ENCODE data around the gene ABHD17C.

DNA sequence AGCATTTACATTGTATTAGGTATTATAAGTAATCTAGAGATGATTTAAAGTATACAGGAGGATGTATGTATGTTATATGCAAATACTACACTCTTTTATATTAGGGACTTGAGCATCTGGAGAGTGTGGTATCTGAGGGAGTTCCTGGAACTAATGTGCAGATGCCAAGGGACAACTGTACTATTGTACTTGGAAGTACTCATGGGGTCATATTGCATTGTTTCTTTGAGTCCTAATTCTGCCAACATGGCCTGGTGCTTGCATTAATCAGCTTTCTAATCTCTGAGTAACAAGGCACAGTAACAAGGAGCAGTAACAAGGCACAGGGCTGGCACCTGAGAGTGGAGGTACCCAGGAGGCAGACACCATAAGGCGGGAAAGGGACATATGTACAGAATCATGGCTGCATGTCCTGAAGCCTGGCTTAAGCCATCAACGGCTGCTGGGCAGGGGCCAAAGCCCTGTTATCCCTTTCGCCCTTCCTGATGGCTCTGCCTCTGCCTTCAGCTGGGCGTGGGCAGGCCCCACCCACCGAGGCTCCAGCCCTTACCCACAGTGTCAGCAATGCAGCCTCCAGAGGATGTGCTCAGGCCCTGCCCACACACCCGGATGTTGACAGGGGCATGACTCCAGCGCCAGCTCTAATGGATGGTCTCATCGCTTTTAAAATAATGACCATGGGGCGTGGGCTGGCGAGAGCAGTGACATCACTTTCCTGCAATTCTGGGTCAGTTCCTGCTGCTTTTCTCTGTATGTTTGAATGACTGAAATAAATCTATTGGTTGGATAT lies 107.0 kb downstream of the ABHD17C start:
- TF ChIP-seq EZH2 (IDR thresholded peaks at IDR 0.05) = no peak
- no peak for TF ChIP-seq POLR2AphosphoS5 (IDR thresholded peaks at IDR 0.05; ENCODE audit: borderline replicate concordance, low read depth, low read length)
- TF ChIP-seq FOXP2 (optimal IDR thresholded peaks at IDR 0.05; ENCODE audit: control extremely low read depth, extremely low read length, insufficient read depth) = no peak

All from SK-N-MC (cell line).